ENCODE results near the gene ORAI2.

ORAI2 gene

DNA sequence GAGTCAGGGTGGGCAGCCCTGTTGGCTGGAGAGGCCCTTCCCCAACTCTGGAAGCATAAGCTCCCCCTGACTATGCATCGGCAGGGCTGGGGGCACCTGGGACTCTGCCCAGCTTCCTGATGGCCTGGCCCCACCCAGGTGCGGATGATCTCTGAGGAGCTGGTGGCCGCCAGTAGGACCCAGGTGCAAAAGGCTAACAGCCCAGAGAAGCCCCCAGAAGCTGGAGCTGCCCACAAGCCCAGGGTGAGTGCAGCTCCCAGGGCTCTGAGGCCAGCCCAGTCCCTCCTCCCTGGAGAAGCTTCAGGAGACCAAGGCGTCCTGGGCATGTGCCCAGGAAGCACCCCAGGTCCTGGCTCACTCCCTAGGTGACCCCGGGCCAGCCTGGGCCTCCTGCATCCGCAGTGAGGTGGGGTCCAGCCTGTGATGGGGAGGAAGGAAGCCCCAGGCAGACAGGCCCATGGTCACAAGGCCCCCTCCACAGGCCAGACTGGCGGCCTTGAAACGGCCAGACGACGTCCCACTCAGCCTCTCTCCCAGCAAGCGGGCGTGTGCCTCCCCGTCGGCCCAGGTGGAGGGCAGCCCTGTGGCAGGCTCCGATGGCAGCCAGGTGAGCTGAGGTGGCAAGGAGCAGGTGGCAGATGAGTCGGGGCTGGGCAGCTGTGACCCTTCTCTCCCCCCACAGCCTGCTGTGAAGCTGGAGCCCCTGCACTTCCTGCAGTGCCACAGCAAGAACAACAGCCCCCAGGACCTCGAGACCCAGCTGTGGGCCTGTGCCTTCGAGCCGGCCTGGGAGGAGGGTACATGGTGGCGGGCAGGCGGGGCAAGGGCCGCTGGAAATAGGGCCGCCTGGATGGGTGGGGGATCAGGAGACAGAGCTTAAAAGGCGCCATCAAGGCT lies 34.5 kb downstream of the ORAI2 start:
- DNase-seq, result peak in 1 of 2 donors; percentile 59
- no peaks in the 10 kb centered on the region for H3K9me3 ChIP-seq
- TF ChIP-seq, protein P1, sequence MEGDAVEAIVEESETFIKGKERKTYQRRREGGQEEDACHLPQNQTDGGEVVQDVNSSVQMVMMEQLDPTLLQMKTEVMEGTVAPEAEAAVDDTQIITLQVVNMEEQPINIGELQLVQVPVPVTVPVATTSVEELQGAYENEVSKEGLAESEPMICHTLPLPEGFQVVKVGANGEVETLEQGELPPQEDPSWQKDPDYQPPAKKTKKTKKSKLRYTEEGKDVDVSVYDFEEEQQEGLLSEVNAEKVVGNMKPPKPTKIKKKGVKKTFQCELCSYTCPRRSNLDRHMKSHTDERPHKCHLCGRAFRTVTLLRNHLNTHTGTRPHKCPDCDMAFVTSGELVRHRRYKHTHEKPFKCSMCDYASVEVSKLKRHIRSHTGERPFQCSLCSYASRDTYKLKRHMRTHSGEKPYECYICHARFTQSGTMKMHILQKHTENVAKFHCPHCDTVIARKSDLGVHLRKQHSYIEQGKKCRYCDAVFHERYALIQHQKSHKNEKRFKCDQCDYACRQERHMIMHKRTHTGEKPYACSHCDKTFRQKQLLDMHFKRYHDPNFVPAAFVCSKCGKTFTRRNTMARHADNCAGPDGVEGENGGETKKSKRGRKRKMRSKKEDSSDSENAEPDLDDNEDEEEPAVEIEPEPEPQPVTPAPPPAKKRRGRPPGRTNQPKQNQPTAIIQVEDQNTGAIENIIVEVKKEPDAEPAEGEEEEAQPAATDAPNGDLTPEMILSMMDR (IDR thresholded peaks at IDR 0.05), result no peak

DNA sequence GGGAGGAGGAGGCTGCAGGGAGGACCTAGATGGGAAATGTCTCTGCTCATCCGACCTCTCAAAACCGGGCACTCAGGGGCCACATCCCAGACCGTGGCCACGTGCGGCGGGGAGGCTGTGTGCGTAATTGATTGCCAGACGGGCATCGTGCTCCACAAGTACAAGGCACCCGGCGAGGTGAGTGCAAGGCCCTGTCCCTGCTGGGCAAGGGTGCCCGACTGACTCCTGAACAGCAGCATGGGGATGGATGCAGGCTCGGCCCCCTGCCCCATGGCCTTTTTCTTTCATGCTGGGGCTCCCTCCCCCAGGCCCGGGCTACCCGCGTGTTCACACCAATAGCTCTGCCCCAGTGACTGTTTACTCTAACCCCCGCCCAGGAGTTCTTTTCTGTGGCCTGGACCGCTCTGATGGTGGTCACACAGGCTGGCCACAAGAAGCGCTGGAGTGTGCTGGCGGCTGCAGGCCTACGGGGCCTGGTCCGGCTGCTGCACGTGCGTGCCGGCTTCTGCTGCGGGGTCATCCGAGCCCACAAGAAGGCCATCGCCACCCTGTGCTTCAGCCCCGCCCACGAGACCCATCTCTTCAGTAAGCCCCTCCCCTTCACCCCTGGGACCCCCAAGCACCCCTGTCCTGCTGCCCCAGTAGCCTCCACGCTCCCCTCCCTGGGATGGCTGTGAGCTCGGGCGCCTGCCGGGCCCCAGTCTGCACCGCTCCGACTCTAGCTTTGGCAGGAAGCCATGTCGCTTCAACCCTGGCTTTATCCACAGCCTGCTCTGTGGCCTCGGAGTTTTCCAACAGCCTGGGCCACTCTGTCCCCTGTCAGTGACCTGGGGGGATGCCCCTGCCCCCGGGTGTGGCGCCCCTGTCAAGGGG lies 35.3 kb downstream of the ORAI2 start:
- peak in 1 of 2 donors; percentile 61 for DNase-seq
- Histone ChIP-seq H3K4me3 (no peak overlapping the region), H3K27me3 (no peaks in the 10 kb centered on the region), H3K27ac (no peak overlapping the region), H3K36me3 (peaks cover 5 to 58% (median 26%) of the 10 kb centered on the region in 3 donors), H3K9me3 (no peaks in the 10 kb centered on the region), H3K4me1 (peaks cover 0 to 23% (median 15%) of the 10 kb centered on the region in 4 donors)
- intact Hi-C loops (cut with DNase I; ENCODE audit: low total_unique reads), result no loop called here
- TF ChIP-seq, protein P1 (IDR thresholded peaks at IDR 0.05), result no peak

More for the DNA sequence above, 34.5 kb downstream of the ORAI2 start:
- Histone ChIP-seq H3K36me3 (peaks cover 0 to 50% (median 17%) of the 10 kb centered on the region in 3 donors), H3K4me1 (peaks cover 0 to 31% (median 21%) of the 10 kb centered on the region in 4 donors), H3K4me3 (no peak overlapping the region), H3K27ac (no peak overlapping the region), H3K27me3 (no peaks in the 10 kb centered on the region)
- intact Hi-C loops (cut with DNase I; ENCODE audit: low total_unique reads), result no loop called here

DNA sequence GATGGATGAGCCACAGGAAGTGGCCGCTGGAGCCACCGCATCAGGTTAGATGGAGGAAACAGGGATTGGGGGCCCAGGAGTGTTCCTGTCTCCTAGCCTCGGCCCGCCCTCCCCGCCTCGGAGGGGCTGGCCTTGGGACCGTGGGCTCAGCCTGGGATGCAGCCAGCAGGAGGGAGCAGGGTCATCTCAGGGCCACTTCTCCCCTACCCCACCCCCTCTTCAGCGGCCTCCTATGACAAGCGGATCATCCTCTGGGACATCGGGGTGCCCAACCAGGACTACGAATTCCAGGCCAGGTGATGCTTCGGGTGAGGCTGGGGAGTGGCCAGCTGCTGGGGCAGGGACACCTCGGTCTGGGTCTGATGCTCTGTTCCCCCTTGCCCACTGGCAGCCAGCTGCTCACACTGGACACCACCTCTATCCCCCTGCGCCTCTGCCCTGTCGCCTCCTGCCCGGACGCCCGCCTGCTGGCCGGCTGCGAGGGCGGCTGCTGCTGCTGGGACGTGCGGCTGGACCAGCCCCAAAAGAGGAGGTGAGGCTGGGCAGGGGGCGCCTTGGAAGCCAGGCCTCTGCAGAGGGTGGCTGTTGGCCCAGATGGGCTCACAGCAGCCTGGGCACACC lies 36.1 kb downstream of the ORAI2 start:
- H3K27ac ChIP-seq, result no peak overlapping the region
- no peak overlapping the region for H3K4me3 ChIP-seq
- H3K9me3 ChIP-seq, result no peaks in the 10 kb centered on the region
- H3K4me1 ChIP-seq, result peaks cover 0 to 18% (median 10%) of the 10 kb centered on the region in 4 donors
- intact Hi-C loops (cut with DNase I; ENCODE audit: low total_unique reads), result no loop called here
- peak in 1 of 2 donors; percentile 55 for DNase-seq
- H3K36me3 ChIP-seq, result peaks cover 5 to 64% (median 26%) of the 10 kb centered on the region in 3 donors
- H3K27me3 ChIP-seq, result no peaks in the 10 kb centered on the region
- TF ChIP-seq, protein P1 (IDR thresholded peaks at IDR 0.05), result no peak

DNA sequence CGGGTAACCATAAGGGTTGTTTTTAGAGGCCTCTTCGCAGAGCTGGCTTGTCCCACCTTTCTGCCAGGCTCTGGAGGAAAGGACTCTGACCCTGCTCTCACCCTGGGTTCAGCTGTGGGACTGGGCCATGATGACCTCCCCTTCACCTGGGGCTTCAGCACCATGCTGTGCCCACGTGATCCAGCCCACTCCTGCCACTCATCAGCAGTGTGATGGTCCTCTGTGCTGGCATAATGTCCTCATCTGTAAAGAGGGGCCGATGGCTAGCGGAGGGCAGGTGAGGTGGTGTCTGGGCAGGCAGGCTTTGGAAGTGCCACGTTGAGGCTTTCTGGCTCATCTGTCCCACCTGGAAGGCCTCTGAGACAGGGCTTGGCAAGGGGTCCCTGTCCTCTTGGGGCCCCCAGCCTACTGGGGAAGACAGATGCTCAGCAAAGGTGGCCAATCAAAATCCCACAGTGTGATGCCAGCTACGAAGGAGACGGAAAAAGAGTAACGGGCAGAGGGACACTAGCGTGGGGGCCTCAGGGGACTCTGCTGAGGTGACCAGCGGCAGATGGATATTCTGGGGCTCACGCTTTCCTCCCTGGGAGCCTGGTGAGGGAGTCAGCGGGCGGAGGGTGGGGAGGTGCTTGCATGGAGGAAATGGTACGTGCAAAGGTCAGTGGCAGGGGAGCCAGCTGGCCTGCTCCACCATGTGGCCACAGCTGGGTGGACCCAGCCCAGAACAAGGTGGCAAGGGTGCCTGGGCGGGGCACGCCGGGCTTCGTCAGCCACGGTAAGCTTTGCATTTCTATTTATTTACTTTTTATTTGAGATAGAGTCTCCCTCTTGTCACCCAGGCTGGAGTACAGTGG lies 36.8 kb downstream of the ORAI2 start:
- Histone ChIP-seq H3K4me1 (peaks cover 0 to 23% (median 10%) of the 10 kb centered on the region in 4 donors), H3K27me3 (no peaks in the 10 kb centered on the region), H3K27ac (no peak overlapping the region), H3K4me3 (no peak overlapping the region), H3K9me3 (no peaks in the 10 kb centered on the region), H3K36me3 (peaks cover 5 to 67% (median 26%) of the 10 kb centered on the region in 3 donors)
- DNase-seq, result peak in 1 of 2 donors; percentile 61
- TF ChIP-seq, protein P1 (IDR thresholded peaks at IDR 0.05), result no peak
- intact Hi-C loops (cut with DNase I; ENCODE audit: low total_unique reads), result no loop called here

All from tibial artery (tissue), 4 donors.